Testis (tissue), 2 donors: ENCODE measurements around the gene DDHD1.

ENCODE experiments used
- CTCF ChIP-seq, 3 experiments: fragments of 450-650 bp in 2 of 3; fragments of 200-600 bp in 1 of 3; sonication (generic) in 1 of 3; IDR thresholded peaks; one replicate each; pipeline ENCODE4 v1.5.1; 2016 to 2019; ENCODE audit warnings: antibody characterized with exemption in 3 of 3, mild to moderate bottlenecking in 2 of 3, moderate library complexity in 1 of 3
- POLR2A ChIP-seq: fragments of 450-650 bp; IDR thresholded peaks from one replicate; pipeline ENCODE4 v1.6.1; 2017; ENCODE audit warnings: antibody characterized with exemption, mild to moderate bottlenecking, moderate library complexity

- TF ChIP-seq CTCF (IDR thresholded peaks at IDR 0.05), result no peak
- TF ChIP-seq POLR2A, result no peak
These were observed 118.4 kb downstream of the DDHD1 start for GRCh38 chr14:53034688-53035230.
